WTC11 (cell line): ENCODE results near the gene MCFD2. TPM values are rescaled to one million over a fixed set of nuclear protein-coding genes. Genes with fewer than 3 reads are reported as not detected.

Experiments
- ATAC-seq: fragments of 200-7000 bp; cut with Tn5 transposase; 2 replicates; pipeline ENCODE4 v1.10.0; 2021; ENCODE audit warnings: mild to moderate bottlenecking, moderate library complexity
- CTCF ChIA-PET: fragments of 300-600 bp; sonication (Branson Sonifier 250); formaldehyde crosslinking; loops from one replicate; lab custom pipeline; 2021; ENCODE audit warnings: antibody characterized with exemption; lab: Charles Lee
- POLR2A ChIA-PET: fragments of 350-600 bp; sonication (Branson Sonifier 250); formaldehyde crosslinking; loops from one replicate; lab custom pipeline; 2021; ENCODE audit warnings: antibody characterized with exemption; lab: Charles Lee
- DNase-seq: peaks from one replicate; pipeline ENCODE4 v3.0.0; 2021; ENCODE audit warnings: low spot score
- H3K27ac Mint-ChIP-seq: 2 replicates; pipeline ENCODE4 v1.8.0; 2021; ENCODE audit warnings: mixed read lengths
- H3K27me3 Mint-ChIP-seq: 2 replicates; pipeline ENCODE4 v1.8.0; 2021; ENCODE audit warnings: low read depth, mild to moderate bottlenecking, moderate library complexity, mixed read lengths
- H3K36me3 Mint-ChIP-seq: 2 replicates; pipeline ENCODE4 v1.8.0; 2021; ENCODE audit warnings: mixed read lengths
- H3K4me1 Mint-ChIP-seq: 2 replicates; pipeline ENCODE4 v1.8.0; 2022; ENCODE audit warnings: mixed read lengths
- H3K4me3 Mint-ChIP-seq: 2 replicates; pipeline ENCODE4 v1.8.0; 2021; ENCODE audit warnings: mild to moderate bottlenecking, moderate library complexity, mixed read lengths
- H3K9me3 Mint-ChIP-seq: 2 replicates; pipeline ENCODE4 v1.8.0; 2021; ENCODE audit warnings: mixed read lengths
- ATF6 ChIP-seq: sonication (generic); formaldehyde crosslinking; IDR thresholded peaks from 2 replicates; pipeline ENCODE4 v1.8.1; 2023; ENCODE audit warnings: mild to moderate bottlenecking, missing genetic modification reagents
- FOXK1 ChIP-seq: sonication (generic); formaldehyde crosslinking; IDR thresholded peaks from 2 replicates; pipeline ENCODE4 v1.8.0; 2022; ENCODE audit warnings: mild to moderate bottlenecking, moderate library complexity, missing genetic modification reagents
- IRF1 ChIP-seq: sonication (generic); formaldehyde crosslinking; IDR thresholded peaks from 2 replicates; pipeline ENCODE4 v1.8.0; 2023; ENCODE audit warnings: missing genetic modification reagents
- KAT7 ChIP-seq: sonication (generic); formaldehyde crosslinking; IDR thresholded peaks from 2 replicates; pipeline ENCODE4 v1.8.1; 2023; ENCODE audit warnings: missing genetic modification reagents, mild to moderate bottlenecking, borderline replicate concordance
- MYBL2 ChIP-seq: sonication (generic); formaldehyde crosslinking; IDR thresholded peaks from 2 replicates; pipeline ENCODE4 v1.8.1; 2023; ENCODE audit warnings: mild to moderate bottlenecking, moderate library complexity, missing genetic modification reagents
- NR1H2 ChIP-seq: sonication (generic); formaldehyde crosslinking; IDR thresholded peaks from 2 replicates; pipeline ENCODE4 v1.9.0; 2021; ENCODE audit warnings: mild to moderate bottlenecking, moderate library complexity, missing genetic modification reagents
- NR3C1 ChIP-seq: sonication (generic); formaldehyde crosslinking; conservative IDR thresholded peaks from 2 replicates; pipeline ENCODE4 v1.8.1; 2023; ENCODE audit warnings: low read depth, mild to moderate bottlenecking, missing genetic modification reagents
- SMAD4 ChIP-seq: sonication (generic); formaldehyde crosslinking; IDR thresholded peaks from 2 replicates; pipeline ENCODE4 v1.8.0; 2022; ENCODE audit warnings: mild to moderate bottlenecking, missing genetic modification reagents
- SOX15 ChIP-seq: fragments of 250-450 bp; sonication (Bioruptor Pico); IDR thresholded peaks from 2 replicates; pipeline ENCODE4 v1.9.0; 2021; ENCODE audit warnings: mild to moderate bottlenecking
- TCF7 ChIP-seq: sonication (generic); formaldehyde crosslinking; IDR thresholded peaks from 2 replicates; pipeline ENCODE4 v1.8.0; 2022; ENCODE audit warnings: mild to moderate bottlenecking, low read depth, missing genetic modification reagents, moderate library complexity
- TEAD1 ChIP-seq: sonication (generic); formaldehyde crosslinking; IDR thresholded peaks from 2 replicates; pipeline ENCODE4 v1.8.0; 2022; ENCODE audit warnings: mild to moderate bottlenecking, missing genetic modification reagents
- ZNF138 ChIP-seq: sonication (generic); formaldehyde crosslinking; conservative IDR thresholded peaks from 2 replicates; pipeline ENCODE4 v1.8.1; 2022; ENCODE audit warnings: mild to moderate bottlenecking, moderate library complexity, missing genetic modification reagents
- ZNF263 ChIP-seq: sonication (generic); formaldehyde crosslinking; IDR thresholded peaks from 2 replicates; pipeline ENCODE4 v1.8.1; 2022; ENCODE audit warnings: low read depth, mild to moderate bottlenecking, moderate library complexity, missing genetic modification reagents
- ZNF532 ChIP-seq: fragments of 250-450 bp; sonication (Bioruptor Pico); IDR thresholded peaks from 2 replicates; pipeline ENCODE4 v1.9.0; 2021; ENCODE audit warnings: mild to moderate bottlenecking, borderline replicate concordance
- ZNF671 ChIP-seq: fragments of 250-450 bp; sonication (Bioruptor Pico); IDR thresholded peaks from 2 replicates; pipeline ENCODE4 v1.8.0; 2021; ENCODE audit warnings: mild to moderate bottlenecking
- total RNA-seq: library from RNA; stranded (reverse); gene quantifications from 3 replicates; pipeline ENCODE4 v1.2.3, GENCODE V29; 2021
- TF ChIP-seq, protein P1 (sequence below): sonication (generic); formaldehyde crosslinking; IDR thresholded peaks from 2 replicates; pipeline ENCODE4 v1.8.1; 2022; ENCODE audit warnings: missing genetic modification reagents, borderline replicate concordance
- TF ChIP-seq, protein P2 (sequence below): sonication (generic); formaldehyde crosslinking; IDR thresholded peaks from 2 replicates; pipeline ENCODE4 v1.8.0; 2022; ENCODE audit warnings: missing genetic modification reagents
- TF ChIP-seq, protein P3 (sequence below): fragments of 250-450 bp; sonication (Bioruptor Pico); IDR thresholded peaks from 2 replicates; pipeline ENCODE4 v2.1.2; 2022; ENCODE audit warnings: mild to moderate bottlenecking, moderate library complexity
- TF ChIP-seq, protein P4 (sequence below): sonication (generic); formaldehyde crosslinking; IDR thresholded peaks from 2 replicates; pipeline ENCODE4 v1.8.0; 2023; ENCODE audit warnings: mild to moderate bottlenecking, missing genetic modification reagents

The MCFD2 gene
- total RNA-seq, 1 experiment from 2014 or later: 68.1 TPM

- peaks cover 4% of the 10 kb centered on the region; the same call in 1 of the 2 replicates for H3K36me3 Mint-ChIP-seq
- H3K27ac Mint-ChIP-seq: no peak overlapping the region
- peaks cover 25% of the 10 kb centered on the region for H3K9me3 Mint-ChIP-seq
- CTCF ChIA-PET: interaction anchor here (1.2 kb wide), 1 partner anchor 9 kb away, joined by 3 read pairs; no protein-coding TSS in a partner anchor
- ATAC-seq (no peak), DNase-seq (no peak)
- H3K4me1 Mint-ChIP-seq: no peaks in the 10 kb centered on the region
- H3K27me3 Mint-ChIP-seq: peaks cover 6% of the 10 kb centered on the region
- POLR2A ChIA-PET: no interaction called here
- TF ChIP-seq, protein P1, sequence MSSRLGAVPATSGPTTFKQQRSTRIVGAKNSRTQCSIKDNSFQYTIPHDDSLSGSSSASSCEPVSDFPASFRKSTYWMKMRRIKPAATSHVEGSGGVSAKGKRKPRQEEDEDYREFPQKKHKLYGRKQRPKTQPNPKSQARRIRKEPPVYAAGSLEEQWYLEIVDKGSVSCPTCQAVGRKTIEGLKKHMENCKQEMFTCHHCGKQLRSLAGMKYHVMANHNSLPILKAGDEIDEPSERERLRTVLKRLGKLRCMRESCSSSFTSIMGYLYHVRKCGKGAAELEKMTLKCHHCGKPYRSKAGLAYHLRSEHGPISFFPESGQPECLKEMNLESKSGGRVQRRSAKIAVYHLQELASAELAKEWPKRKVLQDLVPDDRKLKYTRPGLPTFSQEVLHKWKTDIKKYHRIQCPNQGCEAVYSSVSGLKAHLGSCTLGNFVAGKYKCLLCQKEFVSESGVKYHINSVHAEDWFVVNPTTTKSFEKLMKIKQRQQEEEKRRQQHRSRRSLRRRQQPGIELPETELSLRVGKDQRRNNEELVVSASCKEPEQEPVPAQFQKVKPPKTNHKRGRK (CRISPR knock-in tag): no peak
- TF ChIP-seq TCF7 (CRISPR knock-in tag) (no peak), NR1H2 (no peak), SMAD4 (no peak), FOXK1 (CRISPR knock-in tag) (no peak), MYBL2 (CRISPR knock-in tag) (no peak), IRF1 (CRISPR knock-in tag) (no peak), NR3C1 (CRISPR knock-in tag) (no peak), KAT7 (CRISPR knock-in tag) (no peak), TEAD1 (CRISPR knock-in tag) (no peak), ATF6 (CRISPR knock-in tag) (no peak), ZNF138 (no peak), SOX15 (CRISPR knock-in tag) (no peak), ZNF263 (CRISPR knock-in tag) (no peak), ZNF532 (no peak), ZNF671 (no peak)
- TF ChIP-seq, protein P2, sequence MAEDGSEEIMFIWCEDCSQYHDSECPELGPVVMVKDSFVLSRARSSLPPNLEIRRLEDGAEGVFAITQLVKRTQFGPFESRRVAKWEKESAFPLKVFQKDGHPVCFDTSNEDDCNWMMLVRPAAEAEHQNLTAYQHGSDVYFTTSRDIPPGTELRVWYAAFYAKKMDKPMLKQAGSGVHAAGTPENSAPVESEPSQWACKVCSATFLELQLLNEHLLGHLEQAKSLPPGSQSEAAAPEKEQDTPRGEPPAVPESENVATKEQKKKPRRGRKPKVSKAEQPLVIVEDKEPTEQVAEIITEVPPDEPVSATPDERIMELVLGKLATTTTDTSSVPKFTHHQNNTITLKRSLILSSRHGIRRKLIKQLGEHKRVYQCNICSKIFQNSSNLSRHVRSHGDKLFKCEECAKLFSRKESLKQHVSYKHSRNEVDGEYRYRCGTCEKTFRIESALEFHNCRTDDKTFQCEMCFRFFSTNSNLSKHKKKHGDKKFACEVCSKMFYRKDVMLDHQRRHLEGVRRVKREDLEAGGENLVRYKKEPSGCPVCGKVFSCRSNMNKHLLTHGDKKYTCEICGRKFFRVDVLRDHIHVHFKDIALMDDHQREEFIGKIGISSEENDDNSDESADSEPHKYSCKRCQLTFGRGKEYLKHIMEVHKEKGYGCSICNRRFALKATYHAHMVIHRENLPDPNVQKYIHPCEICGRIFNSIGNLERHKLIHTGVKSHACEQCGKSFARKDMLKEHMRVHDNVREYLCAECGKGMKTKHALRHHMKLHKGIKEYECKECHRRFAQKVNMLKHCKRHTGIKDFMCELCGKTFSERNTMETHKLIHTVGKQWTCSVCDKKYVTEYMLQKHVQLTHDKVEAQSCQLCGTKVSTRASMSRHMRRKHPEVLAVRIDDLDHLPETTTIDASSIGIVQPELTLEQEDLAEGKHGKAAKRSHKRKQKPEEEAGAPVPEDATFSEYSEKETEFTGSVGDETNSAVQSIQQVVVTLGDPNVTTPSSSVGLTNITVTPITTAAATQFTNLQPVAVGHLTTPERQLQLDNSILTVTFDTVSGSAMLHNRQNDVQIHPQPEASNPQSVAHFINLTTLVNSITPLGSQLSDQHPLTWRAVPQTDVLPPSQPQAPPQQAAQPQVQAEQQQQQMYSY: no peak
- TF ChIP-seq, protein P3, sequence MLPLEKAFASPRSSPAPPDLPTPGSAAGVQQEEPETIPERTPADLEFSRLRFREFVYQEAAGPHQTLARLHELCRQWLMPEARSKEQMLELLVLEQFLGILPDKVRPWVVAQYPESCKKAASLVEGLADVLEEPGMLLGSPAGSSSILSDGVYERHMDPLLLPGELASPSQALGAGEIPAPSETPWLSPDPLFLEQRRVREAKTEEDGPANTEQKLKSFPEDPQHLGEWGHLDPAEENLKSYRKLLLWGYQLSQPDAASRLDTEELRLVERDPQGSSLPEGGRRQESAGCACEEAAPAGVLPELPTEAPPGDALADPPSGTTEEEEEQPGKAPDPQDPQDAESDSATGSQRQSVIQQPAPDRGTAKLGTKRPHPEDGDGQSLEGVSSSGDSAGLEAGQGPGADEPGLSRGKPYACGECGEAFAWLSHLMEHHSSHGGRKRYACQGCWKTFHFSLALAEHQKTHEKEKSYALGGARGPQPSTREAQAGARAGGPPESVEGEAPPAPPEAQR (CRISPR knock-in tag): no peak
- TF ChIP-seq, protein P4, sequence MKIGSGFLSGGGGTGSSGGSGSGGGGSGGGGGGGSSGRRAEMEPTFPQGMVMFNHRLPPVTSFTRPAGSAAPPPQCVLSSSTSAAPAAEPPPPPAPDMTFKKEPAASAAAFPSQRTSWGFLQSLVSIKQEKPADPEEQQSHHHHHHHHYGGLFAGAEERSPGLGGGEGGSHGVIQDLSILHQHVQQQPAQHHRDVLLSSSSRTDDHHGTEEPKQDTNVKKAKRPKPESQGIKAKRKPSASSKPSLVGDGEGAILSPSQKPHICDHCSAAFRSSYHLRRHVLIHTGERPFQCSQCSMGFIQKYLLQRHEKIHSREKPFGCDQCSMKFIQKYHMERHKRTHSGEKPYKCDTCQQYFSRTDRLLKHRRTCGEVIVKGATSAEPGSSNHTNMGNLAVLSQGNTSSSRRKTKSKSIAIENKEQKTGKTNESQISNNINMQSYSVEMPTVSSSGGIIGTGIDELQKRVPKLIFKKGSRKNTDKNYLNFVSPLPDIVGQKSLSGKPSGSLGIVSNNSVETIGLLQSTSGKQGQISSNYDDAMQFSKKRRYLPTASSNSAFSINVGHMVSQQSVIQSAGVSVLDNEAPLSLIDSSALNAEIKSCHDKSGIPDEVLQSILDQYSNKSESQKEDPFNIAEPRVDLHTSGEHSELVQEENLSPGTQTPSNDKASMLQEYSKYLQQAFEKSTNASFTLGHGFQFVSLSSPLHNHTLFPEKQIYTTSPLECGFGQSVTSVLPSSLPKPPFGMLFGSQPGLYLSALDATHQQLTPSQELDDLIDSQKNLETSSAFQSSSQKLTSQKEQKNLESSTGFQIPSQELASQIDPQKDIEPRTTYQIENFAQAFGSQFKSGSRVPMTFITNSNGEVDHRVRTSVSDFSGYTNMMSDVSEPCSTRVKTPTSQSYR: no peak
- H3K4me3 Mint-ChIP-seq: no peak overlapping the region
These were observed 48.8 kb downstream of the MCFD2 start for GRCh38 chr2:46866770-46867246.
